Measurements from ENCODE around the gene TXLNB.

The TXLNB gene

DNA sequence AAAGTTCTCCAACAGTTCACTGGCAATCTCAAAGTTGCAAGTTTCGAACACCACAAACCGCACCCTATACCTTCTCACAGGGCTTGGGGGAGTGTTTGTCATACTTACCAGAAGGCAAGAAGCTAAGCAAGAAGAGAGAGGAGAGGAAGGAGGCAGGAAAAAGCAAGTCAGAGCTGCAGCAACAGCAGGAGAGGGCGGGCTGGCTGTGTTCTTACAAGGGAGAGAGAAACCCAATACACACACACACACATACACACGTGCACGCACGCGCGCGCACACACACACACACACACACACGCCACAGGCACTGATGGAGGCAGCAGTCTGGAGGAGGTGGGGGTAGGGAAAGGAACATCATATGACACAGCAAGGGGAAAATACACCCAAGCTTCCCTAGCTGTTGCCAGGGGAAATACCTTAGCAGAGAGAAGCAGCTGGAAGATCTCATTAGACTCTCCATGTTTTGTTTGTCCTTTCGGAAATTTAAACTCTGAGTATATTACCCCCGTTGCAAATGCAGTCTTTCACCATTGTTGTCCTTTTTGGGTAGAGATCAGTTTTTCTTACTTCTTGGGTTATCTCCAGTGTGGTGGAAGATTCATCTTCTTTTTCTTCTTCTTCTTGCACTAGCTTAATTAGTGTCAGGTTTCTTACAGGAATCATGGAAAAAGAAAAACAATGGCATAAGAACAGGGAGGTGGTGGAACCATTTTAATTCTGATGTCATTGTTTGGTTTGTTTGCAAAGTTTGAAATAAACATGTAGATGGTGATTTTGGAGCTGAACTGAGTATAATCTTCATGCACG, at the start of gene TXLNB:
Gene TXLNB, minus strand, starts transcription at position 186 of the 807 bp plus-strand sequence. CDS start 3,099 bp downstream, outside the sequence.
- no peak for DNase-seq (ENCODE audit: low read depth, low spot score)
- H3K27ac ChIP-seq, result no peak within 1 kb of the TSS

DNA sequence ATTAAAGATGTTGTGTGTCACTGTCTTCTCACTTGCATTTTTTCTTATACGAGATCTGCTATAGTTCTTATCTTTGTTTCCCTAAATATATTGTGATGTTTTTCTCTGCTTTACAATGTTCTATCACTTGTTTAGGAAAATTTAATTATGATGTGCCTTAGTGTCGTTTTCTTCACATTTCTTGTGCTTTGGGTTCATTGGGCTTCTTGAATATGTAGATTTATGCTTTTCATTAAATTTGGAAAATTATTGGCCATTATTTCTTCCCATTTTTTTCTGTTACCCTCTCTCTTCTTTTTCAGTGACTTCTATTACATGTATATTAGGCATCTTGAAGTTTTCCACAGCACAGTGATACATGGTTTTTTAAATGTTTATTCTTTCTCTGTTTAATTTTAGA, 49.3 kb upstream of the TXLNB start:
- H3K27ac ChIP-seq, result no peak overlapping the region
- DNase-seq (ENCODE audit: low read depth, low spot score), result no peak

DNA sequence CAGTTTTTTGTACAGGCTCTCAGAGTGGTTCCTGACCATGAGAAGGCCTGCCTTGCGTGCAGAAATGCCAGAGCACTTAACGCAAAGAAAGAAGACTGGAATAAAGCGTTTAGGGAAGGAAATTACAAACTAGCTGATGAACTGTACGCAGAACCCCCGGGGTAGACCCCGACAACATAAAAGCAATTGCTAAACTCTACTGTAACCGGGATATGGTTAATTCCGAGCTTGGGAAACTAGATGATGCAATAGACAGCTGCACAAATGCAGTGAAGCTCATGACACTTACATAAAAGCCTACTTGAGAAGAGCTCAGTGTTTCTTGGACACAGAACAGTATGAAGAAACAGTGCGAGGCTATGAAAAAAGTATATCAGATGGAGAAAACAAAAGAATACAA, 47.0 kb upstream of the TXLNB start:
- DNase-seq (ENCODE audit: low read depth, low spot score), result no peak
- H3K27ac ChIP-seq, result no peak overlapping the region

DNA sequence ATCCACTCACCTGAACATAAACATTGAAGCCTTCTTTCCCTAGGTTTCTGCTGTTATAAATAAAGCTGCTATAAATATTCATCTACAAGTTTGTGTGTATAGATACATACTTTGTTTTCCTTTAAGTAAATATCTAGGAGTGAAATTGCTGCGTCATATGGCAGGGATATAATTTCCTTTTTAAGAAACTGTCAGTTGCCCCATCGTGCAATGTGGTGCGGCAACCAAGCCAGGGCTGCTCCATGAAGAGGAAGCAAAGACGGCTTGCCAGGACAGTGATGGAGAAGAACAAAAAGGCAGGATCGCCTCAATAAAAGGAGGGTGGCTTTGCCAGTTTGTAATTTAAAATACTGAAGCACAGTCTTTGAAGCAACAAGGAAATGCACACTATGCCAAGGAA, 46.0 kb upstream of the TXLNB start:
- no peak overlapping the region for H3K27ac ChIP-seq
- no peak for DNase-seq (ENCODE audit: low read depth, low spot score)

DNA sequence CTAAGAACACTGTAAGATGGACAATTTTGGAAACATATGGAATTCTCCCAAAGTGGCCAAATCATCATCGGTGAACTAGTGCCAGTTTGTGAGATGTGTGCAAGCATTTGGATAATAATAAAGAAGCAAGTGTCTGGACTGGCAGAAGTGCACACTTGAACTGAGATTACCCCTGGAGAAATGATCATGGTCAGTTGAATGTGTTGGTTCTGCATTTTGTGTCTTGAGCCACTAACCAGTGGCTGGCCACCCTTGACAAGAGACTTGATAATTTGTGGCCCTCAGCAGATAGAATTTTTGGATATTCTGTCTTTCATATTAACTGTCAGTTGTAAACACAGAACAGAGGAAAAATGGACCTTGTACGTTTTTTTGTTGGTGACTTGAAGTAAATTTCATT, 45.2 kb upstream of the TXLNB start:
- no peak overlapping the region for H3K27ac ChIP-seq

DNA sequence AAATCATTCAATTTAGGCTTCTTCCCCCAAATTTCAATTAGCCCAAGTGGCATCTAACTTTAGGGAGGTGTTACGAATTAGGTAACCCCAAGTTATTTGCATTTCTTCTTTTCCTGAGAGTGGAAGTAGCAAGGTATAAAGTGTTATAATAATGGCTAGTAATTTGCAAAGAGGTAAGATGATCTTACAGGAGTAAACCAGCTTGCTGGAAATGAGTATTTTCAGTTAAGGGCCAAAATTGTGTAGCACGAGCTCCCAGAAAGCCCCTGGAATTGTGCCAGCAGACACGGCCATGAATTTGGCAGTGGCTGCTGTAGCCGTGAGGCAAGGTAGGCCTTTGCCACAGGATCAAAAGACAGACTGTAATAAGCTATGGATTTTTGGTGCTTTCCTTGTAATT, 44.7 kb upstream of the TXLNB start:
- DNase-seq (ENCODE audit: low read depth, low spot score), result no peak
- H3K27ac ChIP-seq, result peak overlapping the region; percentile 84

More for the DNA sequence above, 45.2 kb upstream of the TXLNB start:
- DNase-seq (ENCODE audit: low read depth, low spot score), result no peak

DNA sequence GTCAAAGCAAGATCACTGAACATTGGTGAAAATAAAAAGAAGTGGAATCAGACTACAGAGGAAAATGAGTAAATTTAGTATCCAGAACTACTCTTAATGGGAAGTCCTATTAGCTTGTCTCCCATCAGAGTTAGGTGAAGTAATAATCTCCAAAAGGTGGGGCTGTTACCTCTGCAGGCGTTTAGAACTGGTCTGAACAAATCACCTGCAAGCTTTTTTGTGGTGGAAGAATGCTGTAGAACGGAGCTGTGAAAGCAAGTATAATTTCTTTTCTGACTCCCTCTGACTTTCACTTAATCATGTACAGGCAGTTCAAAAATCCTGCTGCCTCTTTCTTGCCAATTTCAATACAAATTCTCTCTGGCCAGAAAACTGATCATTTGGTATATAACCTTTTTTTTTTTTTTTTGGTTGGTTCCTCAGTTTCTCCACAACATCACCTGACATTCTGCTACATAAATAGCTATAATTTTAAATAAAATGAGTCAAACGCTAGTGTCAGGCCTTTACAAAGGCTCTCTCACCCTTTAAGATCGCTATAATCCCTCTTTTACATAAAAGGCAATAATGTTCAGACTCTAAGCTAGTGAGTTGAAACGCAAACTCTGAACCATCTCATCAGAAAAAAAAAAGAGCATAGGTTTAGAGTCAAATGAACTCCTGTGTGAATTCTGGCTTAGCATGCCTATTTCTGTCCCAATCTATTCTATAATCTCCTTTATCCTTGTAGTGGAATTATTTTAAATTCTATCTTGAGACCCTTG, 43.8 kb upstream of the TXLNB start:
- DNase-seq (ENCODE audit: low read depth, low spot score), result no peak
- peak overlapping the region; percentile 84 for H3K27ac ChIP-seq

DNA sequence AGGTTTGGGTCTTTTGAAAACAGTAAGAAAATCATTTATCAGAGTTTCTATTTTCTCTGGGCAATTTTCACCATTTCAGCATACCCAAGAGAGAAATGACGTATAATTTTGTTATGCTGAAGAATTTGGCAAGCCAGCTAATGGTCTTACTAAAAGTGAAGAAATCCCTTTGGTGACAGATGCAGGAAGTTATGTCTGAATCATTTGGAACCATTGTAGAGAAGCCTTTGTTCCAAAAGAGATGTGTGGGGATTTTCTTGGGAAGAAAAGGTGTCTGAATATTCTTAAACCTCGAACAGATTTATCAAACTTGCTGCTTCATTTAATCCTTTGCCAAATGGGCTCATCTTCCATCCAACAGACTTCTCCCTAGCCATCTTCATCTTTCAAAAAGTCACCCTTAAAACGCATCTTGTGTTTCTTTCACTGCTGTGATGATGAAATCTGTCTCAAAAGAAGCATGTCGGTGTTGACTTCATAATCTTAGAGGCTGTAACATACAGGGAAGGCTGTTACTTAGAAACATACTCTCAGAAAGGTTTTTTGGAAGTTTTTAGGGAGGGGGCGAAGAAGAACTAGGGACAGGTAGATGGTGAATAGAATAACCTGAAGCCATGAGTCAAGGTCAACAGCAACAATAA, 43.1 kb upstream of the TXLNB start:
- peak overlapping the region; percentile 84 for H3K27ac ChIP-seq
- DNase-seq (ENCODE audit: low read depth, low spot score), result peak; percentile 56

DNA sequence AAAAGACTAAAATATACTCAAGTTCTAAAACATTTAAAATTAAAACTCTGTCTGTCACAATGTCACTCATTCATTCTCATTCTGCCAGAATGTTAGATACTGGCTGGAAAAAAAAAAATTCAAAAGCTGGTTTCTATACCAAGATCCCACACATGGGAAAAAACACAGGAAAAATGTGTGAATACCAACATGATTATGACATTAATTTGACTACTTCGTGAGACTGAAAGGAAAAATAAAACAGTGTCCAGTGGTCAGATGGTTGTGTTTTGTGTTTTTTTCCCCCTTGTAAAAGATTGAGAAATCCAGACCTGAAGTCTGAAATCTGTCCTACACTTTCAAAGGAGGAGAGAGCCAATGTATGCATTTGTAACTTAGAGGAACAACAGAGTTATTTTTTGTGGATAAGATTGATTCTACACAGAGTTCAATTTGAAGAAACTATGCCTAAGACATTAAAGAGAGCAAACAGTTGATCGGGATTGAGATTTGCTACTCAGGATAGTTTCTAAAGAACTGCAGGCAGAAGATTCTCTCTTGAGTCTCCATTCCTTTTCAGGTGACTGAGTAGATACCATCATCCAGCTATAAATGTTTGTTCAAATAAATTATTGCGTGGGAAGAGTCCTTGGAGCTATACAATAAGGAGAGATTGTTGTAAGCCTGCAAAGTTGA, 39.2 kb upstream of the TXLNB start:
- no peak overlapping the region for H3K27ac ChIP-seq
- no peak for DNase-seq (ENCODE audit: low read depth, low spot score)

DNA sequence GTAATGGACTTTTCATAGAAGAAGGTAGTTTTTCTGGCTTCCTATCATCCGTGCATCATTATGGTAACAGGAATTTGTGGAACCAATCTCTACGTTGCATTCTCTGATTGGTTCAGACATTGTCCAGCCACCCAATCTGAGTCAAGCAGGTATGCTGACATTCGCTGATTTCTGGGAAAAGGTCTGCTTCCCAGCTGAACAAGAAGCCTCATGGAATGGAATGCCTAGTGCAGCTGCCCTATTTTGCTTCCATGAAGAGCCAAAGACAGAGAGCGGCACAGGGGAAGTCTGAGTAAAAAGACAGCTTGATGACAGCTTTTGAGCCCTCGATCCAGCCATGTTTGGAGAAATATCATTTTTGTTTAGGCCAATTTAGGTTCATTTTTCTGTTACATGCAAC, 38.5 kb upstream of the TXLNB start:
- DNase-seq (ENCODE audit: low read depth, low spot score), result no peak
- no peak overlapping the region for H3K27ac ChIP-seq

DNA sequence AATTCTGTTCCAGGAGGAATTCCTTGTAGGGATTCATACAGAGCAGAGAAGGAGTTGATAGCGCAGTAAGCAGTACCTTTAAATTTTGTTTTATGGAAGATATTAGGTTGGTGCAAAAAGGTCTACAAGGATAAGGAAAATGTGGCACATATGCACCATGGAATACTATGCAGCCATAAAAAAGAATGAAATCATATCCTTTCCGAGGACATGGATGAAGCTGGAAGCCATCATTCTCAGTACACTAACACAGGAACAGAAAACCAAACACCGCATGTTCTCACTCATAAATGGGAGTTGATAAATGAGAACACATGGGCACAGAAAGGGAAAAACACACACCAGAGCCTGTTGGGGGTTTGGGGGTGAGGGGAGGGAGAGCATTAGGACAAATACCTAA, 37.4 kb upstream of the TXLNB start:
- no peak overlapping the region for H3K27ac ChIP-seq
- no peak for DNase-seq (ENCODE audit: low read depth, low spot score)

DNA sequence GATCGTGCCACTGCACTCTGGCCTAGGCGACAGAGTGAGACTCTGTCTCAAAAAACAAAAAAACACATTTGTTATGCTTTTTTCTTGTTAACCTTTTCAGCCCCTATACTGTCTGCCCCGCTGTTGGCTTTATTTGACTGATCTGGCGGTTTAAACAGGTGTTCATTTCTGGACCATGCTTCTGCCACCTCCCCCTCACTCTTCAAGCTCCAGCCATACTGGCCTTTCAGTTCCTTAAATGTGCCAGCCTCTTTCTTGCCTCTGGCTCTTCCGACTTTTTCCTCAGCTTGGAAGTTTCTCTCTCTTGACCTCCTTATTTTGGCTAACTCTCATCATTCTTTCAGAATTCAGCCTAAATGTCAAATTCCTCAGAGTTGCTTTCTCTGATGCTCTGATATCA, 35.2 kb upstream of the TXLNB start:
- DNase-seq (ENCODE audit: low read depth, low spot score), result no peak

DNA sequence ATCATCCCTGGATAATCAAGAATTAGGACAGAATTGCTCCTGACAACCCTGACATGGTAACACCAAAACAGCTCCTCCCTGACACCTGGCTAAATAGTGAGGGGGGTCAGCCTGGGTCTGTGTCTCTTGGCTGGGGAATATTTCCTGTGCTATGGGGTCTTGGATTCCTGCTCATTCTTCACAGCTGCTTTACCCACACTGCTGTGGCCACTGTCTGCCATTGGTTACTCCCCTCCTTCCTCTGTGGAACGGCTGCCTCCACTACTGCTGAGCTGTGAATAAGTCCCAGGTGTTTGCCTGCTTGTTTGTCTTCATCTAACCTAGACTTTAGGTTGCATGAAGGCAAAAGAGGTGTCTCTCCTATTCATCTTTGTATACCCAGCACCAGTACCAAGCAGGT, 33.9 kb upstream of the TXLNB start:
- no peak for DNase-seq (ENCODE audit: low read depth, low spot score)
- H3K27ac ChIP-seq, result no peak overlapping the region

More for the DNA sequence above, 35.2 kb upstream of the TXLNB start:
- no peak overlapping the region for H3K27ac ChIP-seq

DNA sequence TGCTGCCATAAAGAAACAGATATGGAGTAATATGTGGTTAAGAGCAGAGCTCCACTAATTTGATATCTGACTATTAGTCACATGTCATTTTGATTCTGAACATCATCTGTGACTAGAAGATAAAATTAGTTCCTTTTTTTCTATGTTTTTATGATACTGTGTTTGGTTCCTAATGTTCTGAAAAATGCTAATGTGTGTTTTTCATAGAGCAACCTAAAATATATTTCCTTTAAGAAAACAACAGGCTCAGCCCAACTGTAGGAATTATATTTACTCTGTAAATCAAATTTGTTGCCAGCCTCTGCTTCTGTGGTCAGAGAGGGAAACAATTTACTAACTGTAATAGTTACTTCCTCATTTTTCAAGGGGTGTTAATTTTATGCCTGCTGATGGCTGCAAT, 33.3 kb upstream of the TXLNB start:
- DNase-seq (ENCODE audit: low read depth, low spot score), result no peak

DNA sequence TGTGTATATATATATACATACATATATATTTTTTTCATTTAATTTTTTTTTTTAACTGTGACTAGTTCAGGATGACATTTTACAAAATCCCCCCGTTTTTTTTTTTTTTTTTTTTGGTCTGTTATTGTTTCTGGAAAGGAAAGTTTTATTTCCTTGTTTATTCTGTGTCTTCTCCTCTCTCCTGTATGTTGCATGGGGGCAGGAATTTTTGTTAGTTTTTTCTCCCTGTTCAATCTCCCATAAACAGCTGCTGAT, 32.4 kb upstream of the TXLNB start:
- no peak overlapping the region for H3K27ac ChIP-seq

More for the DNA sequence above, 33.3 kb upstream of the TXLNB start:
- no peak overlapping the region for H3K27ac ChIP-seq

DNA sequence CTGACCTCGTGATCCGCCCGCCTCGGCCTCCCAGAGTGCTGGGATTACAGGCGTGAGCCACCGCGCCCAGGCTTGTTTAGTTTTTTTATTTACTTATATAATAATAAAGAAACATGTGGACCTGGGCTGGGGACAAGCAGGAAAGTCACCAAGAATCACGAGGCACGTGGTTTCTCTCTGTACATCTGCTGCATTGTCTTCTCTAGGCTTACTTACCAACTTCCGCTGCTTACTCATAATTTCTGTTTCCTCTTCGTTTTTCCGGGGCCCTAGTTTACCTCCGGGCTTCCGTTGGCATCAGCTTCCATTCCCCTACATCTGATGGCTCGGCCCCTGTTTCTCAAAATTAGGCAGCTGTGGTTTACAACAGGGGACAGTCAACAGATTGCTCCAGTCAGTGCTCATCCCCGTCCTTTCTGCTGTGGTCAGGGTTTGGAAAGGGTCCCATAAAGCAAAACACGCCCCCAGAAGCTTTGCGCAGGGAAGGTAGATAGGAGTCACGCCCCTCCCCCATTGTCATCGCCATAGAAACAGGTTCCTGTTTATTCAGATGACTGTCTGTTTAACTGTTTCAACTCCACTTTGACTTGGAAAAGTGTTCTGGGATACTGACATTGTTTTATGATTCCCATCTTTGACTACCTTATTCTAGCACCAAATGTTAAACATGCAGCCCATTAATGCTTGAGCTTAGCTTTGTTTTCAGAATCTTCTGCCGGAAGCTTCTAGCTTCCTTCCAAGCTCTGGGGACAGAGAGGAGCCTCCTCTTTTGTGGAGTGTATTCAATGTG, 31.9 kb upstream of the TXLNB start:
- no peak for DNase-seq (ENCODE audit: low read depth, low spot score)
- H3K27ac ChIP-seq, result peak overlapping the region; percentile 8

More for the DNA sequence above, 32.4 kb upstream of the TXLNB start:
- DNase-seq (ENCODE audit: low read depth, low spot score), result no peak

DNA sequence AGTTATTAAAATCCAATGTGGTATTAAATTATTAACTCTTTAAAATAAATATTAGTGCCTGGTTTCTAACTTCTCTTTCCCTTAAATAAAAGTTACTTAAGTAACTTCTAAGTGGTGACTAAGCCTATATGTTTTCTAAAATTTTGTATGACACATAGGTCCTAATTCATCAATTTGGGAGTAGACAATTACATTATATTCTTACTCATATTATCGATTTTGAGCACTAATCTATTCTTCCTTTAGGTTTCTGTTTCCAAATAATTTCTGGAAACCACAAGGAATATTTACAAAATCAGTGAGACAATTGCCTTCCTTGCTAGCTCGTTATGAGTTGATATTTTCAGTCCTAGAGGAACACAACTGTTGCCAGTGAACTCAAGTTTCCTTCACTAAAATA, 28.3 kb upstream of the TXLNB start:
- DNase-seq (ENCODE audit: low read depth, low spot score), result no peak
- no peak overlapping the region for H3K27ac ChIP-seq

DNA sequence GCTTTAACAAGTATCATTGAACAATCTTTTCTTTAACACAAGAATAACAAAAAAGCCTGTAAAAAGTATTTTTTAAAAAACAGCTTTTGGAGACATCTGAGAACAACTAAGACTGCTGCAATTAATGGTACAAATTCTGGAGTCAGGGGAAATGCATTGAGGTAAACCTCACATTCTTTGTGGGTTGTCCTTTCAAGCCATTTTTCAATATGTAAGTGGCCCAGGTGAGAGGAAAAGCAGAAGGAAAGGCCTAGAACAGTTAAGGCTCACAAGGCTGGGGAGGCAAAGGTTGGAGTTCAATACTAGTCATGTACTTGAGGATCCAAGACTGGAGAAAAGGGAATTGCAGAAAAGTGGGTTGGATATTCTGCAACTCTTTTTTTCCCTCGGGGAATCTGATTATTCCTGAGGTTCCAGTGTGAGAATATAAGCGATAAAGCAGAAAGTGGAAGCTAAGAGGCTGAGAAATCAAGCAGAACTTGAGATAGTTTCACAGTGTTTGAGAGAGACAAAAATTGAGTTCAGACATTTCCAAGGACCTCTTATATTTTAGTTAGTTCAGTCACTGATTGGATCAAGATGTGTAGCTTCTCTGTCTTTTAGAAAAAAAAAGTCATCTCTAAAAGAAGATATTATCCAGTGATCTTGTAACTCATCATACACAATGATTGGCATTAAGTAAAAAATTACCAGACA, 25.0 kb upstream of the TXLNB start:
- no peak overlapping the region for H3K27ac ChIP-seq
- DNase-seq (ENCODE audit: low read depth, low spot score), result no peak

DNA sequence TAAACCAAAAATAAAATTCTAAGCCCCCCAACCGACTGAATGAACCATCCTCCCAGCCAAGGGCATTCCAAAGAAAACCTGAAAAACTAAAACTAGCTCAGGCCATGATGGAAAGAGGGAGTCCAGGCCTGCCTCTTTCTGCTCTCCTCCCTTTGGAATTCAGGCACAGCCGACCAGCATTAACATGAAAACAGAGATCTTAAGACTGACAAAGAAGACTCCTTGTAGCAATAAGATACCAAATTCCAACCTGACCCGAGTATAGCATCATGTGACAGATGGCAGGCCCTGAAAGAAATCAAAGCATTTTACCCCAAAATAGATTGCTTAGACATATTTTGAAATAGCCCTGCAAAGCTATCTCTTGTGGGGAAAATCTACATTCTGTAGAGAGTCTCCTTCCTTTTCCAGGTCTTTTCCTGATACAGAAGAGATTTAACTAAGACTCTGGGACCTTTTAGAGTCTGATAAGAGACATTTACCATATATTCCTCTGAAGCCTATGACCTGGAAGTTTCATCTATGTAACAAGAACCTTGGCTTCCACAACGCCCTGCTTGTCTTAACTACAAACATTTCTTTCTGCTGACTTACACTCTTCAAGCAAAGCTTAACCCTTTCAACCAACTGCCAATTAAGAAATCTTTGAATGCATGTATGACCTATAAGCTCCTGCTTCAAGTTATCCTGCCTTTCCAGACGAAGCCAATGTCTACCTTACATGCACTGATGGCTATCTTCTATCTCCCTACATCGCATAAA, 22.2 kb upstream of the TXLNB start:
- no peak overlapping the region for H3K27ac ChIP-seq
- DNase-seq (ENCODE audit: low read depth, low spot score), result no peak

All from epithelial cell of prostate (primary cell).